Parathyroid adenoma (tissue), 2 donors: ENCODE measurements around the gene SS18.
A peak's percentile ranks its signal among the peaks of the same experiment; 100 is the strongest.

Experiments used
- H2AFZ ChIP-seq: fragments of 300-600 bp; sonication (generic); one replicate; pipeline ENCODE4 v1.7.0; 2017; ENCODE audit warnings: antibody characterized with exemption, mild to moderate bottlenecking
- H3K27ac ChIP-seq: fragments of 300-600 bp; sonication (generic); one replicate; pipeline ENCODE4 v1.7.0; 2017
- H3K27me3 ChIP-seq: fragments of 300-600 bp; sonication (generic); one replicate; pipeline ENCODE4 v1.7.0; 2017; ENCODE audit warnings: low read length; ENCODE audit not compliant: control insufficient read depth, insufficient read depth
- H3K36me3 ChIP-seq: fragments of 300-600 bp; sonication (generic); one replicate; pipeline ENCODE4 v1.7.0; 2017; ENCODE audit warnings: low read length; ENCODE audit not compliant: control insufficient read depth, insufficient read depth
- H3K4me1 ChIP-seq: fragments of 300-600 bp; sonication (generic); one replicate; pipeline ENCODE4 v1.7.0; 2017; ENCODE audit warnings: control low read depth
- H3K4me2 ChIP-seq: fragments of 300-600 bp; sonication (generic); one replicate; pipeline ENCODE4 v1.7.0; 2017; ENCODE audit warnings: low read length
- H3K4me3 ChIP-seq: fragments of 300-600 bp; sonication (generic); one replicate; pipeline ENCODE4 v1.7.0; 2017; ENCODE audit warnings: low read depth, low read length
- H3K79me2 ChIP-seq: fragments of 300-600 bp; sonication (generic); one replicate; pipeline ENCODE4 v1.7.0; 2017; ENCODE audit warnings: control low read depth
- H3K9ac ChIP-seq: fragments of 300-600 bp; sonication (generic); one replicate; pipeline ENCODE4 v1.7.0; 2017; ENCODE audit warnings: mild to moderate bottlenecking
- H3K9me3 ChIP-seq: fragments of 300-600 bp; sonication (generic); one replicate; pipeline ENCODE4 v1.7.0; 2017; ENCODE audit warnings: low read length; ENCODE audit not compliant: control insufficient read depth
- TF ChIP-seq, protein P1 (sequence below): fragments of 300-600 bp; sonication (generic); IDR thresholded peaks from one replicate; pipeline ENCODE4 v1.7.0; 2017; ENCODE audit warnings: antibody characterized with exemption, mild to moderate bottlenecking
- donor health status: primary hyperparathyroidism.

The SS18 gene

DNA sequence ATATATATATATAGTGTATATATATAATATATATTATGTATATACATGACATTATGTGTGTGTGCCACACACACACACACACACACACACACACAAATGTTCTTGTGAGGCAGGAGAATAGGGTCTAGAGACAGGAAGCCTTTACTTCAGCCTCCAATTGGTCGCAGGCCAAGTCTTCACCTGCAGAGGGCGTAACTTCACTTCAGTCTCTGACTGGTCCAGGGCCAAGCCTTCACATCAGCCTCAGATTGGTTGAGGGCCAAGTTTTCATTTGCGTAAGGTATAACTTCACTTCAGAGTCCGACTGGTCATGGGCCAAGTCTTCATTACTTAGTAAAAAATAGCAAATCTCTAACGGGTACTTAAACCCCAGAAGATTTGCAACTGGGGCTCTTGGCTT lies 13.2 kb upstream of the SS18 start:
- H3K27me3 ChIP-seq = no peaks in the 10 kb centered on the region
- H2AFZ ChIP-seq = no peak overlapping the region
- H3K9ac ChIP-seq = no peak overlapping the region
- no peaks in the 10 kb centered on the region for H3K9me3 ChIP-seq
- H3K36me3 ChIP-seq = no peaks in the 10 kb centered on the region
- TF ChIP-seq, protein P1, sequence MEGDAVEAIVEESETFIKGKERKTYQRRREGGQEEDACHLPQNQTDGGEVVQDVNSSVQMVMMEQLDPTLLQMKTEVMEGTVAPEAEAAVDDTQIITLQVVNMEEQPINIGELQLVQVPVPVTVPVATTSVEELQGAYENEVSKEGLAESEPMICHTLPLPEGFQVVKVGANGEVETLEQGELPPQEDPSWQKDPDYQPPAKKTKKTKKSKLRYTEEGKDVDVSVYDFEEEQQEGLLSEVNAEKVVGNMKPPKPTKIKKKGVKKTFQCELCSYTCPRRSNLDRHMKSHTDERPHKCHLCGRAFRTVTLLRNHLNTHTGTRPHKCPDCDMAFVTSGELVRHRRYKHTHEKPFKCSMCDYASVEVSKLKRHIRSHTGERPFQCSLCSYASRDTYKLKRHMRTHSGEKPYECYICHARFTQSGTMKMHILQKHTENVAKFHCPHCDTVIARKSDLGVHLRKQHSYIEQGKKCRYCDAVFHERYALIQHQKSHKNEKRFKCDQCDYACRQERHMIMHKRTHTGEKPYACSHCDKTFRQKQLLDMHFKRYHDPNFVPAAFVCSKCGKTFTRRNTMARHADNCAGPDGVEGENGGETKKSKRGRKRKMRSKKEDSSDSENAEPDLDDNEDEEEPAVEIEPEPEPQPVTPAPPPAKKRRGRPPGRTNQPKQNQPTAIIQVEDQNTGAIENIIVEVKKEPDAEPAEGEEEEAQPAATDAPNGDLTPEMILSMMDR = no peak
- no peaks in the 10 kb centered on the region for H3K4me1 ChIP-seq
- H3K27ac ChIP-seq = no peak overlapping the region
- no peak overlapping the region for H3K4me2 ChIP-seq
- no peaks in the 10 kb centered on the region for H3K79me2 ChIP-seq
- H3K4me3 ChIP-seq = no peak overlapping the region

DNA sequence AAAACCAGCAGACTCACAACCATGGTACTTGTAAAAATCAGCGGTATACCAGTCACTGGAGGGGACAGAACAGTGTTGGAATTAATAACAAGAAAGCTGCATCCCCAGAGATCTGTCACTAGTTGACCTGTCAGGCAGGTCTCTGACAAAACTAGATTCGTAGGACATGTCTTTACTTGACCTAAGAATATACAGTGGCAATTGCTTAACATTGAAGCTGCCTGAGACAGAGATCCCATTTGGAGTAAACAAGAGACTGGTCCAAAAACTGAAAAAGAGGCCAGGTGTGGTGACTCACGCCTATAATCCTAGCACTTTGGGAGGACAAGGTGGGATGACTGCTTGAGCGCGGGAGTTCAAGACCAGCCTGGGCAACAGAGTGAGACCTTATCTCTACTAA lies 7.2 kb upstream of the SS18 start:
- Histone ChIP-seq H3K27ac (no peak overlapping the region), H3K4me1 (no peaks in the 10 kb centered on the region), H3K4me2 (no peak overlapping the region), H3K4me3 (no peak overlapping the region), H3K79me2 (no peaks in the 10 kb centered on the region), H3K27me3 (no peaks in the 10 kb centered on the region), H3K9me3 (no peaks in the 10 kb centered on the region), H3K9ac (no peak overlapping the region), H3K36me3 (no peaks in the 10 kb centered on the region), H2AFZ (no peak overlapping the region)
- TF ChIP-seq, protein P1 = no peak

DNA sequence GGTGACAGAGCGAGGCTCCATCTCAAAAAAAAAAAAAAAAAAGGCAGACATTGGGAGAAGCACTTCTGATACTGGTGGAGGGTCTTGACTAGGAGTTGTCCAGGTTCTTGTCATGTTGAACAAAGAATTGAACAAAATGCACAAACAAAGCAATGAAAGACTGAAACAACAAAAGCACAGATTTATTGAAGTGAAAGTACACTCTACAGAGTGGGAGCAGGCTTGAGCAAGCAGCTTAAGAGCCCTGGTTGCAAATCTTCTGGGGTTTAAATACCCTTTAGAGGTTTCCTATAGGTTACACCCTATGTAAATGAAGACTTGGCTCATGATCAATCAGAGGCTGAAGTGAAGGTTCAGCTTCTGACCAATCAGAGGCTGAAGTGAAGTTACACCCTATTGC lies 6.4 kb upstream of the SS18 start:
- Histone ChIP-seq H3K9ac (no peak overlapping the region), H3K9me3 (no peaks in the 10 kb centered on the region), H3K4me1 (no peaks in the 10 kb centered on the region), H3K27ac (no peak overlapping the region), H3K4me3 (no peak overlapping the region), H3K79me2 (no peaks in the 10 kb centered on the region), H3K27me3 (no peaks in the 10 kb centered on the region), H3K36me3 (no peaks in the 10 kb centered on the region), H2AFZ (no peak overlapping the region), H3K4me2 (no peak overlapping the region)
- TF ChIP-seq, protein P1 = no peak

DNA sequence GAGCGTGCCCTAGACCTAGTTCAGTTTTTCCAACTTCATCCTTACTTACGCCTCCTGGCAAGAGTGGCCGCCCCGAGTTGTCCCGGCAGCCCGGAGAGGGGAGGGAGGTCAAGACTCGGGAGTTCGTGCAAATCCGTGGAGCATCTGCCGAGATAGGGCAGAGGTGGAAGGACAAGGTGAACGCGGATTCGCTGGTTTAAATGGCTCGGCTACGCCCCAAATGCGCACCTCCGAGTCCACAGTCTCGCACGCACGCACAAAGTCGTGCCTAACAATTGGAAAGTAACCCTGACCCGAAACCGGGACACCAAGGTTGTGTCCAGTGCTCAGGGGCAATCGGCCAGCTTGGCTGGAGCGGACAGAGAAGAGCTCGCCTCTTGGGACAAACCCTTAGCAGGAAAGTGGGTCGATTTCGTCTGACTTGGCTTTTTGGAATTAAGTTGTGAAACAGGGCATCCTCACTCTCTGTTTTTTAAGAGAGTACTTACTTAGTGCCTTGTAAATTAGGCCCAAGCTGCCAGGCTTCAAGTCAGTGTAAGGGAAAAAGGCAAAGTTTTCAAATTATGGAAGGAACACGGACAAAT lies 726 bp upstream of the SS18 start:
- no peaks in the 10 kb centered on the region for H3K9me3 ChIP-seq
- no peaks in the 10 kb centered on the region for H3K4me1 ChIP-seq
- peak overlapping the region; percentile 99 for H3K4me3 ChIP-seq
- H2AFZ ChIP-seq = peak overlapping the region; percentile 95
- H3K27ac ChIP-seq = peak overlapping the region; percentile 97
- H3K4me2 ChIP-seq = peak overlapping the region; percentile 83
- H3K79me2 ChIP-seq = peaks cover 12% of the 10 kb centered on the region
- H3K36me3 ChIP-seq = no peaks in the 10 kb centered on the region
- TF ChIP-seq, protein P1 = no peak
- no peak overlapping the region for H3K9ac ChIP-seq
- H3K27me3 ChIP-seq = no peaks in the 10 kb centered on the region
